ENCODE results near the gene CSRNP3.

DNA sequence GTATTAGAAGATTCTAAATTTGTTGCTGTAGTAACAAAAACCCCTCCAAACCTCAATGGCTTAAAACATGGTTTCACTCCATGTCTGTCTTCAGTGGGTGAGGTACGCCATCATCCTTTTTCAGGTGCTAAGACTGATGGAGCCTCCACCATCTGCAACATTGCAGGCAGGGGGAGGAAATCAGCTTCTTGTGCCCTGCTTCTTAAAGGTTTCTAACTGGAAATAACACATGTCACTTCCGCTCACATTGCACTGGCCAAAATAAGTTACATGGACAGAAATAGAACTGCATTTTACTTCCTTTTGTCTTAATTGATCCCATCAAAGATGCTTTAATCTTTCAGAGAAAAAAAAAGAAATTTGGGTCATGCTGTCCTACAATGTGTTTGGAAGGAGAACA, 230.4 kb downstream of the CSRNP3 start:
- TF ChIP-seq EP300 (IDR thresholded peaks at IDR 0.05) (no peak), CTCF (IDR thresholded peaks at IDR 0.05) (no peak)

Data from sigmoid colon (tissue), 4 donors.